Astrocyte (in vitro differentiated cells and primary cell): Measurements from ENCODE around the gene PSMB3. TPM values are rescaled to one million over a fixed set of nuclear protein-coding genes. Genes with fewer than 3 reads are reported as not detected.

Source experiments
- DNase-seq: peaks from one replicate; pipeline ENCODE4 v3.0.0-alpha.2; 2010; ENCODE audit warnings: low read depth
- FAIRE-seq: peaks from 2 replicates; lab custom pipeline; 2011; peaks lifted over from hg19 to GRCh38; lab: Jason Lieb, UNC
- H2AFZ ChIP-seq: 2 replicates; pipeline ENCODE4 v1.6.0; 2012; ENCODE audit warnings: low read depth, low read length, inconsistent platforms
- H3K27ac ChIP-seq: 2 replicates; pipeline ENCODE4 v1.5.1; 2011; ENCODE audit warnings: low read depth, low read length, inconsistent platforms
- H3K27me3 ChIP-seq: 2 replicates; pipeline ENCODE4 v1.6.0; 2011; ENCODE audit warnings: low read length, inconsistent platforms; ENCODE audit not compliant: insufficient read depth
- H3K36me3 ChIP-seq: 2 replicates; pipeline ENCODE4 v1.5.1; 2011; ENCODE audit warnings: low read length, inconsistent platforms; ENCODE audit not compliant: insufficient read depth
- H3K4me1 ChIP-seq: 2 replicates; pipeline ENCODE4 v1.5.1; 2011; ENCODE audit warnings: low read length, inconsistent platforms; ENCODE audit not compliant: insufficient read depth
- H3K4me2 ChIP-seq: 2 replicates; pipeline ENCODE4 v1.6.0; 2012; ENCODE audit warnings: low read length, inconsistent platforms
- H3K4me3 ChIP-seq: 2 replicates; pipeline ENCODE4 v1.5.1; 2011; ENCODE audit warnings: low read depth, mild to moderate bottlenecking, low read length, inconsistent platforms; ENCODE audit not compliant: insufficient read depth
- H3K79me2 ChIP-seq: 2 replicates; pipeline ENCODE4 v1.6.0; 2012; ENCODE audit warnings: mild to moderate bottlenecking, low read length, inconsistent platforms; ENCODE audit not compliant: insufficient read depth
- H3K9ac ChIP-seq: 2 replicates; pipeline ENCODE4 v1.6.0; 2012; ENCODE audit warnings: mild to moderate bottlenecking, low read length, inconsistent platforms
- H3K9me3 ChIP-seq: 2 replicates; pipeline ENCODE4 v1.5.1; 2012; ENCODE audit warnings: low read depth, mild to moderate bottlenecking, low read length, inconsistent platforms; ENCODE audit not compliant: insufficient read depth
- H4K20me1 ChIP-seq: 2 replicates; pipeline ENCODE4 v1.6.0; 2012; ENCODE audit warnings: low read length, inconsistent platforms; ENCODE audit not compliant: insufficient read depth
- H3K27ac Mint-ChIP-seq: one replicate; pipeline ENCODE4 v1.8.0; 2021; ENCODE audit warnings: mild to moderate bottlenecking, mixed read lengths; ENCODE audit not compliant: unreplicated experiment
- H3K27me3 Mint-ChIP-seq: one replicate; pipeline ENCODE4 v1.8.0; 2021; ENCODE audit warnings: low read depth, mixed read lengths; ENCODE audit not compliant: unreplicated experiment
- H3K36me3 Mint-ChIP-seq: one replicate; pipeline ENCODE4 v1.8.0; 2021; ENCODE audit warnings: low read depth, mixed read lengths; ENCODE audit not compliant: unreplicated experiment
- H3K4me1 Mint-ChIP-seq: one replicate; pipeline ENCODE4 v1.8.0; 2021; ENCODE audit warnings: low read depth, mixed read lengths; ENCODE audit not compliant: unreplicated experiment
- H3K4me3 Mint-ChIP-seq: one replicate; pipeline ENCODE4 v1.8.0; 2021; ENCODE audit warnings: mild to moderate bottlenecking, moderate library complexity, mixed read lengths; ENCODE audit not compliant: unreplicated experiment
- H3K9me3 Mint-ChIP-seq: one replicate; pipeline ENCODE4 v1.8.0; 2021; ENCODE audit warnings: mild to moderate bottlenecking, mixed read lengths; ENCODE audit not compliant: unreplicated experiment
- EZH2 ChIP-seq: IDR thresholded peaks from 2 replicates; pipeline ENCODE4 v1.6.1; 2012; ENCODE audit warnings: mild to moderate bottlenecking, low read length, inconsistent platforms; ENCODE audit not compliant: insufficient read depth
- total RNA-seq: library from RNA; stranded (reverse); gene quantifications from 2 replicates; pipeline ENCODE4 v1.2.1, GENCODE V29; 2021
- TF ChIP-seq, protein P1 (sequence below): IDR thresholded peaks from 2 replicates; pipeline ENCODE4 v1.5.1; 2011; ENCODE audit warnings: low read depth, mild to moderate bottlenecking, inconsistent platforms, low read length, moderate library complexity; ENCODE audit not compliant: insufficient read depth

PSMB3 gene
- total RNA-seq, 1 donor from 2014 or later, result 191 TPM

GRCh38 chr17:38762231-38762630 lies 9.7 kb downstream of the PSMB3 start:
- H3K9ac ChIP-seq, result no peak overlapping the region
- no peaks in the 10 kb centered on the region for H3K9me3 ChIP-seq
- H3K27ac ChIP-seq, result no peak overlapping the region
- peaks cover 57% of the 10 kb centered on the region for H3K36me3 ChIP-seq
- Mint-ChIP-seq H3K27ac (no peak overlapping the region), H3K36me3 (peaks cover 32% of the 10 kb centered on the region), H3K9me3 (no peaks in the 10 kb centered on the region), H3K4me1 (no peaks in the 10 kb centered on the region), H3K4me3 (no peak overlapping the region), H3K27me3 (no peaks in the 10 kb centered on the region)
- no peaks in the 10 kb centered on the region for H3K27me3 ChIP-seq
- H3K4me3 ChIP-seq, result no peak overlapping the region
- H3K79me2 ChIP-seq, result peaks cover 3% of the 10 kb centered on the region
- FAIRE-seq (no peak), DNase-seq (no peak)
- H4K20me1 ChIP-seq, result peaks cover 47% of the 10 kb centered on the region
- H3K4me1 ChIP-seq, result no peaks in the 10 kb centered on the region
- no peak overlapping the region for H3K4me2 ChIP-seq
- no peak overlapping the region for H2AFZ ChIP-seq
- TF ChIP-seq EZH2, result no peak
- TF ChIP-seq, protein P1, sequence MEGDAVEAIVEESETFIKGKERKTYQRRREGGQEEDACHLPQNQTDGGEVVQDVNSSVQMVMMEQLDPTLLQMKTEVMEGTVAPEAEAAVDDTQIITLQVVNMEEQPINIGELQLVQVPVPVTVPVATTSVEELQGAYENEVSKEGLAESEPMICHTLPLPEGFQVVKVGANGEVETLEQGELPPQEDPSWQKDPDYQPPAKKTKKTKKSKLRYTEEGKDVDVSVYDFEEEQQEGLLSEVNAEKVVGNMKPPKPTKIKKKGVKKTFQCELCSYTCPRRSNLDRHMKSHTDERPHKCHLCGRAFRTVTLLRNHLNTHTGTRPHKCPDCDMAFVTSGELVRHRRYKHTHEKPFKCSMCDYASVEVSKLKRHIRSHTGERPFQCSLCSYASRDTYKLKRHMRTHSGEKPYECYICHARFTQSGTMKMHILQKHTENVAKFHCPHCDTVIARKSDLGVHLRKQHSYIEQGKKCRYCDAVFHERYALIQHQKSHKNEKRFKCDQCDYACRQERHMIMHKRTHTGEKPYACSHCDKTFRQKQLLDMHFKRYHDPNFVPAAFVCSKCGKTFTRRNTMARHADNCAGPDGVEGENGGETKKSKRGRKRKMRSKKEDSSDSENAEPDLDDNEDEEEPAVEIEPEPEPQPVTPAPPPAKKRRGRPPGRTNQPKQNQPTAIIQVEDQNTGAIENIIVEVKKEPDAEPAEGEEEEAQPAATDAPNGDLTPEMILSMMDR, result no peak

- no peaks in the 10 kb centered on the region for H3K4me1 ChIP-seq
- peaks cover 39% of the 10 kb centered on the region for H3K36me3 Mint-ChIP-seq
- H3K4me1 Mint-ChIP-seq, result peaks cover 5% of the 10 kb centered on the region
- peaks cover 48% of the 10 kb centered on the region for H4K20me1 ChIP-seq
- H3K79me2 ChIP-seq, result peaks cover 3% of the 10 kb centered on the region
- no peak for TF ChIP-seq EZH2
- TF ChIP-seq, protein P1, result no peak
- no peak overlapping the region for H3K27ac Mint-ChIP-seq
- no peak overlapping the region for H2AFZ ChIP-seq
- no peaks in the 10 kb centered on the region for H3K27me3 ChIP-seq
- DNase-seq, result no peak
- H3K9me3 ChIP-seq, result no peaks in the 10 kb centered on the region
- H3K27ac ChIP-seq, result no peak overlapping the region
- H3K36me3 ChIP-seq, result peaks cover 59% of the 10 kb centered on the region
- no peak overlapping the region for H3K9ac ChIP-seq
- H3K9me3 Mint-ChIP-seq, result no peaks in the 10 kb centered on the region
- H3K4me3 Mint-ChIP-seq, result no peak overlapping the region
- no peaks in the 10 kb centered on the region for H3K27me3 Mint-ChIP-seq
- H3K4me3 ChIP-seq, result no peak overlapping the region
- H3K4me2 ChIP-seq, result no peak overlapping the region
- no peak for FAIRE-seq
Measured at GRCh38 chr17:38766341-38766740, 13.8 kb downstream of the PSMB3 start.

GRCh38 chr17:38768417-38768816 lies 15.9 kb downstream of the PSMB3 start:
- H3K36me3 ChIP-seq, result peaks cover 53% of the 10 kb centered on the region
- H3K27ac Mint-ChIP-seq, result no peak overlapping the region
- peaks cover 3% of the 10 kb centered on the region for H3K79me2 ChIP-seq
- peaks cover 42% of the 10 kb centered on the region for H4K20me1 ChIP-seq
- no peaks in the 10 kb centered on the region for H3K4me1 ChIP-seq
- H3K4me1 Mint-ChIP-seq, result peaks cover 5% of the 10 kb centered on the region
- H2AFZ ChIP-seq, result no peak overlapping the region
- H3K4me3 Mint-ChIP-seq, result no peak overlapping the region
- H3K9me3 Mint-ChIP-seq, result no peaks in the 10 kb centered on the region
- DNase-seq (no peak), FAIRE-seq (no peak)
- peaks cover 35% of the 10 kb centered on the region for H3K36me3 Mint-ChIP-seq
- H3K27ac ChIP-seq, result no peak overlapping the region
- no peak overlapping the region for H3K4me2 ChIP-seq
- H3K4me3 ChIP-seq, result no peak overlapping the region
- H3K27me3 ChIP-seq, result no peaks in the 10 kb centered on the region
- no peak overlapping the region for H3K9ac ChIP-seq
- TF ChIP-seq EZH2, result no peak
- TF ChIP-seq, protein P1, result no peak
- H3K27me3 Mint-ChIP-seq, result no peaks in the 10 kb centered on the region
- H3K9me3 ChIP-seq, result no peaks in the 10 kb centered on the region
